Trophoblast cell (in vitro differentiated cells and primary cell): ENCODE data around the gene PAPPA.

Experiments used
- DNase-seq, 2 donors: peaks; one replicate each; pipeline ENCODE4 v3.0.0-alpha.2; 2016
- H2AFZ ChIP-seq: 2 replicates; pipeline ENCODE4 v1.6.1; 2013; ENCODE audit warnings: low read length, moderate library complexity, mild to moderate bottlenecking; ENCODE audit not compliant: insufficient read depth, poor library complexity
- H2AK5ac ChIP-seq: 2 replicates; pipeline ENCODE4 v1.6.1; 2013; ENCODE audit warnings: mild to moderate bottlenecking, low read length
- H2BK120ac ChIP-seq: 2 replicates; pipeline ENCODE4 v1.6.1; 2013; ENCODE audit warnings: low read length, mild to moderate bottlenecking, moderate library complexity; ENCODE audit not compliant: insufficient read depth, poor library complexity
- H2BK12ac ChIP-seq: 2 replicates; pipeline ENCODE4 v1.6.1; 2013; ENCODE audit warnings: mild to moderate bottlenecking, low read length, moderate library complexity
- H2BK5ac ChIP-seq: 2 replicates; pipeline ENCODE4 v1.6.1; 2013; ENCODE audit warnings: low read length, low read depth, moderate library complexity, mild to moderate bottlenecking; ENCODE audit not compliant: poor library complexity
- H3K14ac ChIP-seq: 2 replicates; pipeline ENCODE4 v1.6.1; 2013; ENCODE audit warnings: mild to moderate bottlenecking, low read length
- H3K18ac ChIP-seq: 2 replicates; pipeline ENCODE4 v1.6.1; 2013; ENCODE audit warnings: mild to moderate bottlenecking, low read length
- H3K23ac ChIP-seq: 2 replicates; pipeline ENCODE4 v1.6.1; 2013; ENCODE audit warnings: low read length
- H3K27ac ChIP-seq: 2 replicates; pipeline ENCODE4 v1.5.1; 2013; ENCODE audit warnings: low read depth, mild to moderate bottlenecking, inconsistent platforms, low read length, moderate library complexity
- H3K27me3 ChIP-seq: 2 replicates; pipeline ENCODE4 v1.6.1; 2013; ENCODE audit warnings: inconsistent platforms, mild to moderate bottlenecking, low read length, moderate library complexity; ENCODE audit not compliant: insufficient read depth
- H3K36me3 ChIP-seq, 2 experiments: 1 replicate in 1 of 2; 2 replicates in 1 of 2; pipeline ENCODE4 v1.6.1; 2013; ENCODE audit warnings: low read length in 2 of 2, mild to moderate bottlenecking in 2 of 2, moderate library complexity in 1 of 2; ENCODE audit not compliant: insufficient read depth in 2 of 2, control insufficient read depth in 1 of 2
- H3K4ac ChIP-seq: 2 replicates; pipeline ENCODE4 v1.6.1; 2013; ENCODE audit warnings: low read depth, mild to moderate bottlenecking, low read length, moderate library complexity
- H3K4me1 ChIP-seq, 2 experiments: 1 replicate in 1 of 2; 2 replicates in 1 of 2; pipeline ENCODE4 v1.6.1; 2013; ENCODE audit warnings: low read length in 2 of 2, mild to moderate bottlenecking in 2 of 2, moderate library complexity in 1 of 2; ENCODE audit not compliant: insufficient read depth in 2 of 2, control insufficient read depth in 1 of 2
- H3K4me2 ChIP-seq: 2 replicates; pipeline ENCODE4 v1.6.1; 2013; ENCODE audit warnings: inconsistent platforms, mild to moderate bottlenecking, low read length, moderate library complexity
- H3K4me3 ChIP-seq: 2 replicates; pipeline ENCODE4 v1.5.1; 2013; ENCODE audit warnings: mild to moderate bottlenecking, low read depth, low read length, inconsistent platforms
- H3K79me1 ChIP-seq: one replicate; pipeline ENCODE4 v1.6.1; 2013; ENCODE audit warnings: low read length
- H3K79me2 ChIP-seq: 2 replicates; pipeline ENCODE4 v1.6.1; 2013; ENCODE audit warnings: low read length, mild to moderate bottlenecking; ENCODE audit not compliant: control insufficient read depth, insufficient read depth, poor library complexity
- H3K9ac ChIP-seq: 2 replicates; pipeline ENCODE4 v1.6.1; 2013; ENCODE audit warnings: mild to moderate bottlenecking, low read length
- H3K9me3 ChIP-seq: 2 replicates; pipeline ENCODE4 v1.6.1; 2013; ENCODE audit warnings: low read depth, mild to moderate bottlenecking, control low read depth, inconsistent platforms, low read length; ENCODE audit not compliant: insufficient read depth
- H4K12ac ChIP-seq: 2 replicates; pipeline ENCODE4 v1.6.1; 2013; ENCODE audit warnings: low read depth, mild to moderate bottlenecking, low read length, moderate library complexity
- H4K8ac ChIP-seq: 2 replicates; pipeline ENCODE4 v1.6.1; 2013; ENCODE audit warnings: low read depth, mild to moderate bottlenecking, low read length, moderate library complexity
- H4K91ac ChIP-seq: one replicate; pipeline ENCODE4 v1.6.1; 2013; ENCODE audit warnings: low read depth, mild to moderate bottlenecking, low read length, moderate library complexity
- WGBS: extraction: QIAGEN DNeasy Blood & Tissue Kit; methylation state at CpG from one replicate; pipeline ENCODE4 v1.1.7; 2013; ENCODE audit warnings: missing lambda C conversion rate; ENCODE audit not compliant: insufficient read length, insufficient coverage; ENCODE audit errors: extremely low coverage; 5-methylcytosine and 5-hydroxymethylcytosine counted together

PAPPA gene

GRCh38 chr9:116264361-116264760 lies 110.8 kb downstream of the PAPPA start:
- no peak for DNase-seq
- Histone ChIP-seq H3K18ac (no peak overlapping the region), H2AFZ (no peak overlapping the region), H3K9me3 (no peaks in the 10 kb centered on the region), H3K79me1 (no peaks in the 10 kb centered on the region), H3K4me2 (no peak overlapping the region), H3K14ac (no peak overlapping the region), H2BK12ac (no peak overlapping the region), H3K27me3 (no peaks in the 10 kb centered on the region), H2AK5ac (no peak overlapping the region), H3K27ac (no peak overlapping the region), H3K36me3 (no peaks in the 10 kb centered on the region), H2BK5ac (no peak overlapping the region), H3K79me2 (no peaks in the 10 kb centered on the region), H3K9ac (no peak overlapping the region), H3K4ac (no peak overlapping the region), H3K4me1 (no peaks in the 10 kb centered on the region), H4K91ac (no peak overlapping the region), H3K23ac (no peak overlapping the region), H4K8ac (no peak overlapping the region), H3K4me3 (no peak overlapping the region), H4K12ac (no peak overlapping the region), H2BK120ac (no peak overlapping the region)
- WGBS = no CpG with 5 or more reads among the region's 1 CpG

GRCh38 chr9:116267021-116267420 lies 113.4 kb downstream of the PAPPA start:
- H2BK5ac ChIP-seq = no peak overlapping the region
- H4K12ac ChIP-seq = no peak overlapping the region
- DNase-seq = peak in 1 of 2 donors; percentile 34
- no peak overlapping the region for H2BK12ac ChIP-seq
- no peak overlapping the region for H2AK5ac ChIP-seq
- H3K14ac ChIP-seq = no peak overlapping the region
- H2BK120ac ChIP-seq = no peak overlapping the region
- no peak overlapping the region for H3K27ac ChIP-seq
- H4K8ac ChIP-seq = no peak overlapping the region
- WGBS = no CpG with 5 or more reads among the region's 1 CpG
- H3K4me3 ChIP-seq = no peak overlapping the region
- H3K4me1 ChIP-seq = peaks cover 0 to 4% of the 10 kb centered on the region in 2 experiments
- H3K36me3 ChIP-seq = no peaks in the 10 kb centered on the region
- no peak overlapping the region for H3K4me2 ChIP-seq
- H3K27me3 ChIP-seq = no peaks in the 10 kb centered on the region
- no peak overlapping the region for H4K91ac ChIP-seq
- H3K79me2 ChIP-seq = no peaks in the 10 kb centered on the region
- no peaks in the 10 kb centered on the region for H3K9me3 ChIP-seq
- H3K18ac ChIP-seq = no peak overlapping the region
- H3K23ac ChIP-seq = no peak overlapping the region
- no peak overlapping the region for H2AFZ ChIP-seq
- H3K79me1 ChIP-seq = no peaks in the 10 kb centered on the region
- no peak overlapping the region for H3K9ac ChIP-seq
- no peak overlapping the region for H3K4ac ChIP-seq

- Histone ChIP-seq H3K18ac (no peak overlapping the region), H3K14ac (no peak overlapping the region), H2AK5ac (no peak overlapping the region), H3K4me1 (peaks cover 0 to 4% of the 10 kb centered on the region in 2 experiments), H4K12ac (no peak overlapping the region), H3K9ac (no peak overlapping the region), H4K91ac (no peak overlapping the region), H3K4me2 (no peak overlapping the region), H3K23ac (no peak overlapping the region), H2BK120ac (no peak overlapping the region), H3K27ac (no peak overlapping the region), H3K9me3 (no peaks in the 10 kb centered on the region), H3K4ac (no peak overlapping the region), H2AFZ (no peak overlapping the region), H2BK12ac (no peak overlapping the region), H3K4me3 (no peak overlapping the region), H2BK5ac (no peak overlapping the region), H3K36me3 (no peaks in the 10 kb centered on the region), H3K79me1 (no peaks in the 10 kb centered on the region), H3K27me3 (no peaks in the 10 kb centered on the region), H3K79me2 (no peaks in the 10 kb centered on the region), H4K8ac (no peak overlapping the region)
- no CpG with 5 or more reads among the region's 2 CpGs for WGBS
- DNase-seq = no peak
Measured at GRCh38 chr9:116269250-116269649, 115.7 kb downstream of the PAPPA start.

GRCh38 chr9:116270546-116270945 lies 117.0 kb downstream of the PAPPA start:
- Histone ChIP-seq H3K9me3 (no peaks in the 10 kb centered on the region), H3K79me1 (no peaks in the 10 kb centered on the region)
- WGBS = no CpG with 5 or more reads among the region's 3 CpGs

More at GRCh38 chr9:116270546-116270945, 117.0 kb downstream of the PAPPA start:
- H2BK5ac ChIP-seq = no peak overlapping the region
- H3K27me3 ChIP-seq = no peaks in the 10 kb centered on the region
- no peak overlapping the region for H4K8ac ChIP-seq
- DNase-seq = no peak
- no peak overlapping the region for H2BK12ac ChIP-seq
- no peak overlapping the region for H3K4me3 ChIP-seq
- no peak overlapping the region for H3K27ac ChIP-seq
- no peak overlapping the region for H2BK120ac ChIP-seq
- no peak overlapping the region for H3K4me2 ChIP-seq
- H3K4me1 ChIP-seq = peaks cover 2 to 4% of the 10 kb centered on the region in 2 experiments
- no peak overlapping the region for H4K91ac ChIP-seq
- no peak overlapping the region for H3K9ac ChIP-seq
- no peaks in the 10 kb centered on the region for H3K79me2 ChIP-seq
- no peak overlapping the region for H3K14ac ChIP-seq
- H3K36me3 ChIP-seq = no peaks in the 10 kb centered on the region
- H3K18ac ChIP-seq = no peak overlapping the region
- no peak overlapping the region for H3K23ac ChIP-seq
- no peak overlapping the region for H4K12ac ChIP-seq
- H3K4ac ChIP-seq = no peak overlapping the region
- H2AFZ ChIP-seq = no peak overlapping the region
- H2AK5ac ChIP-seq = no peak overlapping the region
